Measurements from ENCODE around the gene ZNF578.
"Not testable (repeated sequence)": the region's sequence is repeated elsewhere in the genome, so short reads cannot be mapped to it uniquely, and the experiment has no call there.

The ZNF578 gene

GRCh38 chr19:52516191-52516590 is 62.8 kb downstream of the ZNF578 start:
- no peak for DNase-seq (ENCODE audit: low spot score)

GRCh38 chr19:52518646-52519045 is 65.3 kb downstream of the ZNF578 start:
- DNase-seq (ENCODE audit: low spot score): no peak

GRCh38 chr19:52519175-52519574 is 65.8 kb downstream of the ZNF578 start:
- not testable (repeated sequence) for DNase-seq (ENCODE audit: low spot score)

GRCh38 chr19:52520013-52520412 is 66.7 kb downstream of the ZNF578 start:
- no peak for DNase-seq (ENCODE audit: low spot score)

- DNase-seq (ENCODE audit: low spot score): no peak
Observed at GRCh38 chr19:52522551-52522950, 69.2 kb downstream of the ZNF578 start.

DNA sequence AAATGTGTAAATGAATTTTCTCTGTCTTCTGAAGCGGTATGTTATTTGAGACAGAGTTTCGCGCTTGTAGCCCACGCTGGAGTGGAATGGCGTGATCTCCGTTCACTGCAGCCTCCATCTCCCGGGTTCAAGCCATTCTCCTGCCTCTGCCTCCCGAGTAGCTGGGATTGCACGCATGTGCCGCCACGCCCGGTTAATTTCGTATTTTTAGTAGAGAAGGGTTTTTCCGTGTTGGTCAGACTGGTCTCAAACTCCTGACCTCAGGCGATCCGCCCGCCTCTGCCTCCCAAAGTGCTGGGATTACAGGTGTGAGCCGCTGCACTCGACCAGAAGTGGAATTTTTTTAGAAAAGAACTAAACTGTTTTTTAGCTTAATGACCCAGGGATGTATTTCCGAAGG is 70.7 kb downstream of the ZNF578 start:
- DNase-seq (ENCODE audit: low spot score): no peak

DNA sequence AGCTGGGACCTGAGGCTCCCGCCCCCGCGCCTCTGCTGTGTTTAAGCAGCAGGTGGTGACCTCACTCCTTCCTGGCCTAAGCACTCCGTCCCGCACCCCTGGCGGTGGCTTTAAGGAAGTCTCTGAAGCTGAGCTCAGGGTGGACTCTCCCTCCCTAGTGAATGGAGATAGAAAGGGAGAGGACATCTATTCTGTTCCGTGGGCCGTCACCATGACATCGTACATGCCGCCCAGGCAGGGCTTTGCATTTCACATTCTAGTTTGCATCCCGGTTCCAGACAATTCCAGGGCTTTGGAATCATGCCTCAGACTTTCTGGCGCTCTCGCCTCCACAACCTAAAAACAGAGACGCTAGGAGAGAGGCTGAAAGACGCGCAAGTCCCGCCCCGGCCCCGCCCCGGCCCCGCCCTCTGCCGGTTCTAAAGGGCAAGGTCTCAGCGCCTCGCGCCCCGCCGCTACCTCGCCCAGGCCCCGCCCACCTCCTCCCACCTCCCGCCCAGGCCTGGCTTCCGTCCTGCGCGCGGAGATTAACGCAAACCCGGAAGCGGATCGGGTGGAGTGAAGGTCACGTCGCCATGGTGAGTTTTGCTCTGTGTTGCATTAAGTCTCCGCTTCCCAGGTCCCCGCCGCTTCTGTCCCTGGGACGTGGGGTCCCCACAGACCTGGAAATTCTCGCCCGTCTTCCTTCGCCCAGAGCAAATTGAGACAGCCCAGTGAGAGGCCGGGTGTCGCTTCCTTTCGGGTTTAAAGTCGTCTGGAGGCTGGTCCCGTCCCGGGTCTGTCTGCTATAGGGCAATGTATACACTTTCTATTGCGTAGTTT is 74.0 kb downstream of the ZNF578 start, which contains the start of gene ZNF808:
TSS of gene ZNF808 (plus strand) at position 535 of the 822 bp plus-strand sequence. CDS start 15,617 bp downstream, outside the sequence.
- DNase-seq (ENCODE audit: low spot score): peak; percentile 89

GRCh38 chr19:52527956-52528351 is 74.6 kb downstream of the ZNF578 start:
- DNase-seq (ENCODE audit: low spot score): peak; percentile 3

DNA sequence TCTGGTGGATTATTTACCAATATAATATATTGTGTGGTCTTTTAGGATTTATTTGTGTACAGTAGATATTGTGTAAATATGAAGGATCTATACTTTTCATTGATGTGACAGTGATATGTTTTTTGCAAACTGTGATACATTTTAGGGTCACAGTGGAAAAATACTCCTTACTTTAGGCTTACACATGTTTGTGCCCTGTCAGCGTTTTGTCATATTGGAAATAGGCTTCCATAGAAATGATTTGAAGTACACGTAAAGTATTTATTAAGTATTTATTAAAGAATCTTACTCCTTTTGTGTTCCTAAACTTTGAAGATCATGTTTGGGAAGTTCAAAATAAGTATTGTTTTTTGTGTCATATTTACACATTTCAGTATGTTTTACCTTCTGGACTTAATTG is 79.1 kb downstream of the ZNF578 start:
- no peak for DNase-seq (ENCODE audit: low spot score)

- no peak for DNase-seq (ENCODE audit: low spot score)
Observed at GRCh38 chr19:52533901-52534300, 80.5 kb downstream of the ZNF578 start.

- DNase-seq (ENCODE audit: low spot score): not testable (repeated sequence)
Observed at GRCh38 chr19:52535385-52535770, 82.0 kb downstream of the ZNF578 start.

DNA sequence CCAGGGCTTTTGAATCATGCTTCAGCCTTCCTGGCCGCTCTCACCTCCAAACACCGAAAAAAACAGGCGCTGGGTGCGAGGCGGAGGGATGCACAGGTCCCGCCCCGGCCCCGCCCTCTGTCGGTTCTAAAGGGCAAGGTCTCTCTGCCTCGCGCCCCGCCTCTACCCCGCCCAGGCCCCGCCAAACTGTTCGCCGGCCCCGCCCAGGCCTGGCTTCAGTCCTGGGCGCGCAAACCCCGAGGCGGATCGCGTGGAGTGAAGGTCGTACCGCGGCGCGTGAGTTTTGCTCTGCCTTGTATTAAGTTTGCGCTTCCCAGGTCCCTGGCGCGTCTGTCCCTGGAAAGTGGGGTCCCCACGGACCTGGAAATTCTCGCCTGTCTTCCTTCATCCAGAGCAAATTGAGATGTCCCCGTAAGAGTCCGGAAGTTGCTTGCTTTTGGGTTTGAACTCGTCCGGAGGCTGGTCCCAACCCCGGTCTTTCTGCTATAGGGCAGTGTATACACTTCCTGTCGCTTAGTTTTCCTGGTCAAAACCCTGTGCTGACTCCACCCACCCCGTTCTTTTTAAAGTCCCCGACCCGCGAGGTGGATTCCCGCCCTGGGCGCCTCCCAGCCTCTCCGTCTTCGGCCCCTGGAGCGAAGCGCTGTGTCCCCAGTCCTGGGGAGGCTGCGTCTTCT is 82.6 kb downstream of the ZNF578 start:
- peak; percentile 80 for DNase-seq (ENCODE audit: low spot score)

DNA sequence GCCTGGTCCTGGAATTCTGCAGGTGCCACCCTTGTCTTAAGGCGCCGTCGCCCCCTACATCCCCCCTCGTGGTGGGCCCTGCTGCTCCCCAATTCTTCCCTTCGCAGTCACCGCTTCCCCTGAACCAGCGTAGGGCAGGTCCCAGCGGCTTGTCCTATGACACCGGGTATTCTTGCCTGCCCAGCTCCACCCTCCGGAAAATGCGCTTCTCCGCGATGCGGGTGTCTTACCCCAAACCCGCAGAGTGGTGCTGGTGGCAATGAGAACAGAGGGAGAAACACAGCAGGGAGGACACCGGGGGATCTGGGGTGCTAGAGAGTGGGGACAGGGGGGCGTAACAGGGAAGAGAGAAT is 83.1 kb downstream of the ZNF578 start:
- DNase-seq (ENCODE audit: low spot score): peak; percentile 2

- DNase-seq (ENCODE audit: low spot score): not testable (repeated sequence)
Observed at GRCh38 chr19:52538815-52539214, 85.5 kb downstream of the ZNF578 start.

DNA sequence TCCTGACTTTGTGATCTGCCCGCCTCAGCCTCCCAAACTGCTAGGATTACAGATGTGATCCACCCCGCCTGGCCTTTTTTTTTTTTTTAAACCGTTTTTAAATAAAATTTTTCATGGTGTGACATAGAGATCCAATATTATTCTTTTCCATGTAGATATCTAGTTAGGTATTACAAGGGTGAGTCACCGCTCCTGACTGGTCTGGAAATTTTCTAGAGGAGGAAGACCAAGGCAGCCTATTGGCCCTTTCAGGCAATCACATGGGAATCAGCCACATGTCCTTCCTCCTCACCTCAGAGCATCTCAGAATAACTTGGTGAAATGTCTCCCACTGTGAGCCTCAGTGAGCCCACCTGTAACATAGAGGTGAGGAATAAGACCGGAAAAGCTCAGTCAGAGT is 87.8 kb downstream of the ZNF578 start:
- DNase-seq (ENCODE audit: low spot score): not testable (repeated sequence)

- DNase-seq (ENCODE audit: low spot score): no peak
Observed at GRCh38 chr19:52541608-52542007, 88.3 kb downstream of the ZNF578 start.

- not testable (repeated sequence) for DNase-seq (ENCODE audit: low spot score)
Observed at GRCh38 chr19:52542541-52542940, 89.2 kb downstream of the ZNF578 start.

DNA sequence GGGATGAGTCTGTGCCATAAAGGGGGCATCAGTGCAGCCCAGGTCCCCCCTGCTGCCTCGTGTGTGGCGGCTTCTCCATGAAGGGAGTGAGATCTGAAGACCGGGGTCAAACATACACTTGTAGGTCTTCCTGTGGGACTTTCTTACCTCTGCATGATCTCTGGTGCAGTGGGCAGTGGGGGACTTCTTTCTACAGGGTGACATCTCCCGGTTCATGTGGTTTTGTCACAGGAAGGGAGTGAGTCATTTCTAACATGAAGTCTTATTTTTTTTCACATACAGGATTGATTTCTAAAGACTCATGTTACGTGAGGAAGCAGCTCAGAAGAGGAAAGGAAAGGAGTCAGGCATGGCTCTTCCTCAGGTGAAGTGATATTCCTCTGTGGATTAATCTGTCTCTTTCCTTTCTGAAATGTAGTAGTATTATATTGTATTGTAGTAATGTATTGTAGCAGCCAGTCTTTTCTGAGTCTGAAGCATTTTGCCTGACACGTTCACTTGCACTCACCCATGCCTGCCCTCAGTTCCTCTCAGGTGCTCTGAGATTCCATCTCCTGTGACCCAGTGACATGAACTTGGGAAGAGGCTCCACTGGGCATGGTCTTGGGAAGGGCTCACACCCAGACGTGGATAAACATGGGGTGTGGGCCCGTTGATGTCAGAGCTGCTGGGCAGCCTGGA is 89.8 kb downstream of the ZNF578 start:
- no peak for DNase-seq (ENCODE audit: low spot score)

GRCh38 chr19:52554216-52554971 is 101.0 kb downstream of the ZNF578 start:
- DNase-seq (ENCODE audit: low spot score): no peak

- no peak for DNase-seq (ENCODE audit: low spot score)
Observed at GRCh38 chr19:52557231-52557995, 104.1 kb downstream of the ZNF578 start.

- not testable (repeated sequence) for DNase-seq (ENCODE audit: low spot score)
Observed at GRCh38 chr19:52558732-52559445, 105.5 kb downstream of the ZNF578 start.
